OCI-LY7 (cell line): ENCODE results near the gene IST1. TPM values are rescaled to one million over a fixed set of nuclear protein-coding genes. Genes with fewer than 3 reads are reported as not detected.
A peak's percentile ranks its signal among the peaks of the same experiment; 100 is the strongest.

ENCODE experiments used
- BruUV-seq: library from RNA; stranded (reverse); fragments of 400-500 nt; replicated peaks from 2 replicates; lab custom pipeline; 2021; lab: Mats Ljungman, UMichigan
- CTCF ChIA-PET: fragments of 300-600 bp; sonication (Branson Sonifier 250); formaldehyde crosslinking; loops from one replicate; lab custom pipeline; 2022; ENCODE audit warnings: antibody characterized with exemption; ENCODE audit not compliant: unreplicated experiment; lab: Charles Lee
- POLR2A ChIA-PET: fragments of 300-600 bp; sonication (Branson Sonifier 250); formaldehyde crosslinking; loops from one replicate; lab custom pipeline; 2022; ENCODE audit warnings: antibody characterized with exemption; lab: Charles Lee
- DNase-seq: peaks from one replicate; pipeline ENCODE4 v3.0.0-alpha.2; 2015; ENCODE audit warnings: low spot score
- H2AFZ ChIP-seq: fragments of 200-600 bp; sonication (generic), shearing (Covaris generic); 2 replicates; pipeline ENCODE4 v1.6.1; 2014; ENCODE audit warnings: mild to moderate bottlenecking, antibody characterized with exemption, low read length, moderate library complexity
- H3K27ac ChIP-seq: fragments of 200-600 bp; sonication (generic); 2 replicates; pipeline ENCODE4 v1.5.1; 2014; ENCODE audit warnings: mixed run types, low read depth, mild to moderate bottlenecking, moderate library complexity, low read length, inconsistent platforms; ENCODE audit not compliant: poor library complexity, severe bottlenecking
- H3K36me3 ChIP-seq: fragments of 200-600 bp; sonication (generic); 2 replicates; pipeline ENCODE4 v1.6.1; 2014; ENCODE audit warnings: mild to moderate bottlenecking, antibody characterized with exemption, low read length, moderate library complexity, mixed read lengths; ENCODE audit not compliant: insufficient read depth
- H3K4me1 ChIP-seq: fragments of 200-600 bp; sonication (generic); 2 replicates; pipeline ENCODE4 v1.5.1; 2014; ENCODE audit warnings: mild to moderate bottlenecking, low read length; ENCODE audit not compliant: insufficient read depth, poor library complexity, severe bottlenecking
- H3K4me2 ChIP-seq: fragments of 200-600 bp; sonication (generic); 2 replicates; pipeline ENCODE4 v1.6.1; 2014; ENCODE audit warnings: mild to moderate bottlenecking, low read length
- H3K4me3 ChIP-seq: fragments of 200-600 bp; sonication (generic); 2 replicates; pipeline ENCODE4 v1.5.1; 2014; ENCODE audit warnings: mild to moderate bottlenecking, low read depth, low read length; ENCODE audit not compliant: poor library complexity, severe bottlenecking
- H3K79me2 ChIP-seq: fragments of 200-600 bp; sonication (generic); 2 replicates; pipeline ENCODE4 v1.6.1; 2016; ENCODE audit warnings: low read depth, mild to moderate bottlenecking, low read length, moderate library complexity, mixed read lengths; ENCODE audit not compliant: insufficient read depth
- H3K9me2 ChIP-seq: fragments of 200-600 bp; sonication (generic); 2 replicates; pipeline ENCODE4 v1.6.1; 2016; ENCODE audit warnings: mild to moderate bottlenecking, low read length, mixed read lengths; ENCODE audit not compliant: insufficient read depth
- H3K9me3 ChIP-seq: fragments of 200-600 bp; sonication (generic); 2 replicates; pipeline ENCODE4 v1.6.1; 2014; ENCODE audit warnings: mild to moderate bottlenecking, mixed run types, low read length, mixed read lengths
- H4K20me1 ChIP-seq: fragments of 200-600 bp; sonication (generic); 2 replicates; pipeline ENCODE4 v1.6.1; 2014; ENCODE audit warnings: mild to moderate bottlenecking, antibody characterized with exemption, low read length, moderate library complexity, mixed read lengths; ENCODE audit not compliant: insufficient read depth
- CTCF ChIP-seq: fragments of 200-600 bp; sonication (generic); conservative IDR thresholded peaks from 2 replicates; pipeline ENCODE4 v1.5.1; 2014; ENCODE audit warnings: mild to moderate bottlenecking, antibody characterized with exemption, low read length, moderate library complexity, mixed read lengths
- EZH2phosphoT487 ChIP-seq: fragments of 200-600 bp; sonication (generic); IDR thresholded peaks from 2 replicates; pipeline ENCODE4 v1.6.1; 2018; ENCODE audit warnings: low read depth, borderline replicate concordance, mild to moderate bottlenecking, mixed run types, antibody characterized with exemption, low read length, moderate library complexity, mixed read lengths
- intact Hi-C: fragments of 100-400 bp; cut with micrococcal nuclease; formaldehyde crosslinking; loops from one replicate; pipeline ENCODE4 v1.10.0; 2022; ENCODE audit not compliant: unreplicated experiment
- total RNA-seq, 2 experiments: library from RNA; depleted of rRNA in 1 of 2; stranded (reverse); fragments of >200 nt in 1 of 2; shearing (Covaris generic) in 1 of 2; gene quantifications; 2 replicates each; pipeline ENCODE4 v1.2.3, GENCODE V29; 2014 to 2022

IST1 gene
- total RNA-seq, 2 experiments from 2014 or later = 147 to 200 TPM

GRCh38 chr16:71963125-71963875, 68.0 kb downstream of the IST1 start:
- H4K20me1 ChIP-seq = no peaks in the 10 kb centered on the region
- intact Hi-C loops = loop anchor here (5.0 kb wide), 4 partner anchors 129 to 396 kb away; partner anchors contain the start of genes DHX38, PHLPP2 and TXNL4B
- POLR2A ChIA-PET = interaction anchor here (0.5 to 1.5 kb wide), 3 partner anchors 8 to 237 kb away, joined by 4 to 5 read pairs (median 4); no protein-coding TSS in a partner anchor
- peaks cover 51% of the 10 kb centered on the region for H3K4me1 ChIP-seq
- TF ChIP-seq CTCF (no peak), EZH2phosphoT487 (no peak)
- H3K9me2 ChIP-seq = no peaks in the 10 kb centered on the region
- DNase-seq = no peak
- CTCF ChIA-PET = interaction anchor here (0.5 kb wide), 1 partner anchor 403 kb away, joined by 3 read pairs; no protein-coding TSS in a partner anchor
- no TSS peak for BruUV-seq
- peak overlapping the region; percentile 2; the same call in 1 of the 2 replicates for H2AFZ ChIP-seq
- H3K27ac ChIP-seq = no peak overlapping the region
- peak overlapping the region; percentile 18; the same call in 1 of the 2 replicates for H3K4me2 ChIP-seq
- no peaks in the 10 kb centered on the region for H3K36me3 ChIP-seq
- H3K79me2 ChIP-seq = no peaks in the 10 kb centered on the region
- H3K9me3 ChIP-seq = no peaks in the 10 kb centered on the region
- no peak overlapping the region for H3K4me3 ChIP-seq

GRCh38 chr16:71965223-71965622, 69.9 kb downstream of the IST1 start:
- POLR2A ChIA-PET = no interaction called here
- H2AFZ ChIP-seq = no peak overlapping the region
- intact Hi-C loops = no loop called here

More at GRCh38 chr16:71965223-71965622, 69.9 kb downstream of the IST1 start:
- Histone ChIP-seq H4K20me1 (no peaks in the 10 kb centered on the region), H3K4me3 (no peak overlapping the region), H3K4me2 (no peak overlapping the region), H3K4me1 (peaks cover 35% of the 10 kb centered on the region), H3K27ac (no peak overlapping the region), H3K9me2 (no peaks in the 10 kb centered on the region), H3K79me2 (no peaks in the 10 kb centered on the region), H3K9me3 (no peaks in the 10 kb centered on the region), H3K36me3 (no peaks in the 10 kb centered on the region)
- BruUV-seq = no TSS peak
- no peak for TF ChIP-seq EZH2phosphoT487
- no peak for TF ChIP-seq CTCF
- DNase-seq = no peak
- CTCF ChIA-PET = no interaction called here
